Type B pancreatic cell (in vitro differentiated cells): Measurements from ENCODE around the gene BCL2L13. TPM values are rescaled to one million over a fixed set of nuclear protein-coding genes. Genes with fewer than 3 reads are reported as not detected.

ENCODE experiments used
- DNase-seq: peaks from one replicate; pipeline ENCODE4 v3.0.0; 2021; ENCODE audit warnings: mixed read lengths; ENCODE audit not compliant: unreplicated experiment; ENCODE audit errors: extremely low spot score
- H3K27ac Mint-ChIP-seq: 2 replicates; pipeline ENCODE4 v1.8.0; 2021; ENCODE audit warnings: mild to moderate bottlenecking, mixed read lengths
- H3K27me3 Mint-ChIP-seq: 2 replicates; pipeline ENCODE4 v1.8.0; 2021; ENCODE audit warnings: mixed read lengths
- H3K36me3 Mint-ChIP-seq: 2 replicates; pipeline ENCODE4 v1.8.0; 2021; ENCODE audit warnings: mixed read lengths
- H3K4me1 Mint-ChIP-seq: one replicate; pipeline ENCODE4 v1.8.0; 2021; ENCODE audit warnings: mixed read lengths; ENCODE audit not compliant: unreplicated experiment
- H3K4me3 Mint-ChIP-seq: 2 replicates; pipeline ENCODE4 v1.8.0; 2021; ENCODE audit warnings: mild to moderate bottlenecking, mixed read lengths
- H3K9me3 Mint-ChIP-seq: 2 replicates; pipeline ENCODE4 v1.8.0; 2021; ENCODE audit warnings: mixed read lengths
- total RNA-seq: library from RNA; stranded (reverse); gene quantifications from 2 replicates; pipeline ENCODE4 v1.2.1, GENCODE V29; 2021; ENCODE audit warnings: low replicate concordance
- TF ChIP-seq, protein P1 (sequence below): fragments of 200-600 bp; sonication (generic); conservative IDR thresholded peaks from 2 replicates; pipeline ENCODE4 v1.5.0; 2021; ENCODE audit warnings: antibody characterized with exemption, mild to moderate bottlenecking

BCL2L13 gene
- total RNA-seq, 1 donor from 2014 or later = 32.5 TPM

- Mint-ChIP-seq H3K4me3 (no peak overlapping the region), H3K27me3 (no peaks in the 10 kb centered on the region), H3K27ac (no peak overlapping the region), H3K36me3 (peaks cover 9% of the 10 kb centered on the region), H3K4me1 (no peaks in the 10 kb centered on the region), H3K9me3 (no peaks in the 10 kb centered on the region)
- no peak for DNase-seq
- TF ChIP-seq, protein P1, sequence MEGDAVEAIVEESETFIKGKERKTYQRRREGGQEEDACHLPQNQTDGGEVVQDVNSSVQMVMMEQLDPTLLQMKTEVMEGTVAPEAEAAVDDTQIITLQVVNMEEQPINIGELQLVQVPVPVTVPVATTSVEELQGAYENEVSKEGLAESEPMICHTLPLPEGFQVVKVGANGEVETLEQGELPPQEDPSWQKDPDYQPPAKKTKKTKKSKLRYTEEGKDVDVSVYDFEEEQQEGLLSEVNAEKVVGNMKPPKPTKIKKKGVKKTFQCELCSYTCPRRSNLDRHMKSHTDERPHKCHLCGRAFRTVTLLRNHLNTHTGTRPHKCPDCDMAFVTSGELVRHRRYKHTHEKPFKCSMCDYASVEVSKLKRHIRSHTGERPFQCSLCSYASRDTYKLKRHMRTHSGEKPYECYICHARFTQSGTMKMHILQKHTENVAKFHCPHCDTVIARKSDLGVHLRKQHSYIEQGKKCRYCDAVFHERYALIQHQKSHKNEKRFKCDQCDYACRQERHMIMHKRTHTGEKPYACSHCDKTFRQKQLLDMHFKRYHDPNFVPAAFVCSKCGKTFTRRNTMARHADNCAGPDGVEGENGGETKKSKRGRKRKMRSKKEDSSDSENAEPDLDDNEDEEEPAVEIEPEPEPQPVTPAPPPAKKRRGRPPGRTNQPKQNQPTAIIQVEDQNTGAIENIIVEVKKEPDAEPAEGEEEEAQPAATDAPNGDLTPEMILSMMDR = no peak
These were observed 60.4 kb downstream of the BCL2L13 start for GRCh38 chr22:17698948-17699347.

DNA sequence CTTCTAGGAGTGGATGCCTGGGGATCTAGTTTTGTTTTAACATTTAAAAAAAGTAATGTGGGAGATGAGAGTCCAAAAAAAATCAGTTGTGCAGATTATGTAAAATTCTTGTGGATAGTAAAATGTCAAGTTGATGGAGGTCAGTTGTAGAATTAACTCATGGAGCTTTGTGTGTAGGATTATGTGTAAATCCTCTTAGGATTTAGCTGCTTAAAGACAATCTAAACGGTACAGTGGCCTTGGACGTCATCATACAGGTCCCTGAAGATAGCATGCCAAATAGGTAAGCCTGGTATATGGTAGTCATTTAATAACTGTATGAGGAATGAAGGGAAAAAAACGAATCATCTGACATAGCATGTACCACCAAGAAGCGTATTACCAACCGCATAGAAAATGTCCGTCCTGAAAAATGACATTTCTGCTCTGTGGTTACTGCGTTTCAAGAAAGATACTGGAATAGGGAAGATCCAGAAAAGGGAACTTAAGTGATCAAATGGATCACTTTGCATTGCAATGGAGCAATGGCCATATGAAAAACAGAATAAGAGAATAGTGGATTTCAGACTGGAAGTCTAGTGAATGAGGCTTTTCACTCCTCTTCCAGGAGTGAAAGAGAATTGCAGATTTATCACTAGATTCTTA is 61.3 kb downstream of the BCL2L13 start:
- DNase-seq = no peak
- no peak overlapping the region for H3K27ac Mint-ChIP-seq
- H3K36me3 Mint-ChIP-seq = peaks cover 10% of the 10 kb centered on the region
- TF ChIP-seq, protein P1 = no peak
- no peak overlapping the region for H3K4me3 Mint-ChIP-seq
- H3K9me3 Mint-ChIP-seq = no peaks in the 10 kb centered on the region
- no peaks in the 10 kb centered on the region for H3K4me1 Mint-ChIP-seq
- no peaks in the 10 kb centered on the region for H3K27me3 Mint-ChIP-seq

- TF ChIP-seq, protein P1 = no peak
- H3K27me3 Mint-ChIP-seq = no peaks in the 10 kb centered on the region
- no peaks in the 10 kb centered on the region for H3K9me3 Mint-ChIP-seq
- no peak overlapping the region for H3K27ac Mint-ChIP-seq
- H3K4me1 Mint-ChIP-seq = no peaks in the 10 kb centered on the region
- no peak for DNase-seq
- peaks cover 10% of the 10 kb centered on the region for H3K36me3 Mint-ChIP-seq
- H3K4me3 Mint-ChIP-seq = no peak overlapping the region
These were observed 62.2 kb downstream of the BCL2L13 start for GRCh38 chr22:17700778-17701177.

GRCh38 chr22:17703811-17704210 is 65.3 kb downstream of the BCL2L13 start:
- H3K27ac Mint-ChIP-seq = no peak overlapping the region
- H3K4me3 Mint-ChIP-seq = no peak overlapping the region
- DNase-seq = no peak
- H3K9me3 Mint-ChIP-seq = no peaks in the 10 kb centered on the region
- no peaks in the 10 kb centered on the region for H3K27me3 Mint-ChIP-seq
- H3K4me1 Mint-ChIP-seq = peaks cover 6% of the 10 kb centered on the region
- H3K36me3 Mint-ChIP-seq = peaks cover 16% of the 10 kb centered on the region
- TF ChIP-seq, protein P1 = no peak

- Mint-ChIP-seq H3K4me3 (no peak overlapping the region), H3K9me3 (no peaks in the 10 kb centered on the region), H3K4me1 (peaks cover 6% of the 10 kb centered on the region), H3K27me3 (no peaks in the 10 kb centered on the region), H3K36me3 (peaks cover 16% of the 10 kb centered on the region), H3K27ac (peak overlapping the region; percentile 36)
- DNase-seq = no peak
- TF ChIP-seq, protein P1 = no peak
These were observed 67.0 kb downstream of the BCL2L13 start for GRCh38 chr22:17705546-17705945.
